Measurements from ENCODE around the gene OR51F2. TPM values are rescaled to one million over a fixed set of nuclear protein-coding genes. Genes with fewer than 3 reads are reported as not detected.

The OR51F2 gene
- total and polyA plus RNA-seq, 4 donors: not detected

- ATAC-seq (ENCODE audit: insufficient read depth, low FRiP score) (no peak), DNase-seq (no peak)
- TF ChIP-seq, protein P1, sequence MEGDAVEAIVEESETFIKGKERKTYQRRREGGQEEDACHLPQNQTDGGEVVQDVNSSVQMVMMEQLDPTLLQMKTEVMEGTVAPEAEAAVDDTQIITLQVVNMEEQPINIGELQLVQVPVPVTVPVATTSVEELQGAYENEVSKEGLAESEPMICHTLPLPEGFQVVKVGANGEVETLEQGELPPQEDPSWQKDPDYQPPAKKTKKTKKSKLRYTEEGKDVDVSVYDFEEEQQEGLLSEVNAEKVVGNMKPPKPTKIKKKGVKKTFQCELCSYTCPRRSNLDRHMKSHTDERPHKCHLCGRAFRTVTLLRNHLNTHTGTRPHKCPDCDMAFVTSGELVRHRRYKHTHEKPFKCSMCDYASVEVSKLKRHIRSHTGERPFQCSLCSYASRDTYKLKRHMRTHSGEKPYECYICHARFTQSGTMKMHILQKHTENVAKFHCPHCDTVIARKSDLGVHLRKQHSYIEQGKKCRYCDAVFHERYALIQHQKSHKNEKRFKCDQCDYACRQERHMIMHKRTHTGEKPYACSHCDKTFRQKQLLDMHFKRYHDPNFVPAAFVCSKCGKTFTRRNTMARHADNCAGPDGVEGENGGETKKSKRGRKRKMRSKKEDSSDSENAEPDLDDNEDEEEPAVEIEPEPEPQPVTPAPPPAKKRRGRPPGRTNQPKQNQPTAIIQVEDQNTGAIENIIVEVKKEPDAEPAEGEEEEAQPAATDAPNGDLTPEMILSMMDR (IDR thresholded peaks at IDR 0.05; ENCODE audit: control extremely low read depth, extremely low read depth): no peak
- Histone ChIP-seq H3K36me3 (ENCODE audit: control insufficient read depth in 4 of 4, insufficient read depth in 4 of 4, low read length in 4 of 4) (no peaks in the 10 kb centered on the region), H3K9me3 (ENCODE audit: control insufficient read depth in 4 of 4, insufficient read depth in 3 of 4, low read length in 3 of 4) (peaks cover 0 to 5% (median 0%) of the 10 kb centered on the region in 4 donors), H3K27me3 (ENCODE audit: control insufficient read depth in 3 of 3, insufficient read depth in 3 of 3, low read length in 2 of 3) (no peaks in the 10 kb centered on the region), H3K4me1 (ENCODE audit: control insufficient read depth in 5 of 5, insufficient read depth in 5 of 5, low read length in 5 of 5) (peaks cover 0 to 4% (median 0%) of the 10 kb centered on the region in 5 donors), H3K27ac (ENCODE audit: low read depth in 1 of 2, low read length in 1 of 2) (no peak overlapping the region), H3K9ac (ENCODE audit: insufficient read depth in 1 of 2, low read length in 2 of 2) (no peak overlapping the region), H3K4me3 (no peak overlapping the region)
- WGBS, 2 donors: 48 to 68% methylated on average over 1 of the region's 1 CpG
Observed at GRCh38 chr11:4865855-4866254, 44.7 kb downstream of the OR51F2 start.

Other genes starting within 250 kb of the OR51F2 start
- not detected for gene OR52I2, start 239.6 kb upstream of the OR51F2 start, total RNA-seq
- gene OR52I2, start 239.6 kb upstream of the OR51F2 start, polyA plus RNA-seq: not detected
- not detected for gene OR52I1, start 227.3 kb upstream of the OR51F2 start, total RNA-seq
- gene OR52I1, start 227.3 kb upstream of the OR51F2 start, polyA plus RNA-seq: not detected
- 10 to 100 TPM; 15.0 to 18.6 TPM for gene TRIM68, start 213.1 kb upstream of the OR51F2 start, total RNA-seq
- 1 to 10 TPM; 5.6 to 7.5 TPM for gene TRIM68, start 213.1 kb upstream of the OR51F2 start, polyA plus RNA-seq
- gene OR51D1, start 183.8 kb upstream of the OR51F2 start, total RNA-seq: not detected
- gene OR51D1, start 183.8 kb upstream of the OR51F2 start, polyA plus RNA-seq: not detected
- under 1 TPM in 1 of 2 donors, not detected in 1; 0.60 TPM for gene OR51E1, start 177.3 kb upstream of the OR51F2 start, total RNA-seq
- under 1 TPM in 1 of 2 donors, not detected in 1; 0.01 TPM for gene OR51E1, start 177.3 kb upstream of the OR51F2 start, polyA plus RNA-seq
- not detected for gene OR51E2, start 123.5 kb upstream of the OR51F2 start, total RNA-seq
- not detected for gene OR51E2, start 123.5 kb upstream of the OR51F2 start, polyA plus RNA-seq
- not detected for gene MMP26, start 116.5 kb upstream of the OR51F2 start, total RNA-seq
- gene MMP26, start 116.5 kb upstream of the OR51F2 start, polyA plus RNA-seq: not detected
- gene OR51F1, start 51.4 kb upstream of the OR51F2 start, total RNA-seq: not detected
- not detected for gene OR51F1, start 51.4 kb upstream of the OR51F2 start, polyA plus RNA-seq
- gene OR52R1, start 16.9 kb upstream of the OR51F2 start, total RNA-seq: not detected
- not detected for gene OR52R1, start 16.9 kb upstream of the OR51F2 start, polyA plus RNA-seq
- gene OR51S1, start 27.9 kb downstream of the OR51F2 start, total RNA-seq: not detected
- not detected for gene OR51S1, start 27.9 kb downstream of the OR51F2 start, polyA plus RNA-seq
- gene OR51T1, start 60.6 kb downstream of the OR51F2 start, total RNA-seq: not detected
- gene OR51T1, start 60.6 kb downstream of the OR51F2 start, polyA plus RNA-seq: not detected
- gene OR51A7, start 82.5 kb downstream of the OR51F2 start, total RNA-seq: not detected
- gene OR51A7, start 82.5 kb downstream of the OR51F2 start, polyA plus RNA-seq: not detected
- gene OR51G2, start 98.0 kb downstream of the OR51F2 start, total RNA-seq: not detected
- not detected for gene OR51G2, start 98.0 kb downstream of the OR51F2 start, polyA plus RNA-seq
- gene OR51G1, start 103.0 kb downstream of the OR51F2 start, total RNA-seq: not detected
- gene OR51G1, start 103.0 kb downstream of the OR51F2 start, polyA plus RNA-seq: not detected
- not detected for gene OR51A4, start 126.3 kb downstream of the OR51F2 start, total RNA-seq
- not detected for gene OR51A4, start 126.3 kb downstream of the OR51F2 start, polyA plus RNA-seq
- not detected for gene OR51A2, start 134.4 kb downstream of the OR51F2 start, total RNA-seq
- gene OR51A2, start 134.4 kb downstream of the OR51F2 start, polyA plus RNA-seq: not detected
- not detected for gene OR51L1, start 173.5 kb downstream of the OR51F2 start, total RNA-seq
- not detected for gene OR51L1, start 173.5 kb downstream of the OR51F2 start, polyA plus RNA-seq
- gene OR52J3, start 225.2 kb downstream of the OR51F2 start, total RNA-seq: not detected
- not detected for gene OR52J3, start 225.2 kb downstream of the OR51F2 start, polyA plus RNA-seq
- gene OR52E2, start 238.3 kb downstream of the OR51F2 start, total RNA-seq: not detected
- gene OR52E2, start 238.3 kb downstream of the OR51F2 start, polyA plus RNA-seq: not detected
- not detected for gene OR52E1, start 248.3 kb downstream of the OR51F2 start, total RNA-seq
- not detected for gene OR52E1, start 248.3 kb downstream of the OR51F2 start, polyA plus RNA-seq

Data from lung (tissue), 12 donors.